Measurements from ENCODE around the gene TLN1.

GRCh38 chr9:35656348-35656747 lies 75.6 kb downstream of the TLN1 start:
- TF ChIP-seq POLR2AphosphoS5 (IDR thresholded peaks at IDR 0.05) = no peak
- no peak for TF ChIP-seq CTCF (IDR thresholded peaks at IDR 0.05)

All from esophagus muscularis mucosa (tissue), 3 donors.